IMR-90 (cell line): Measurements from ENCODE around the gene SLC22A2. TPM values are rescaled to one million over a fixed set of nuclear protein-coding genes. Genes with fewer than 3 reads are reported as not detected.

Source experiments
- ATAC-seq: fragments of 200-7000 bp; cut with Tn5 transposase; 2 replicates; pipeline ENCODE4 v1.9.1; 2020; ENCODE audit warnings: low read depth, mild to moderate bottlenecking, moderate library complexity
- BruUV-seq: library from RNA; stranded (reverse); fragments of 400-500 nt; replicated peaks from 2 replicates; lab custom pipeline; 2021; lab: Mats Ljungman, UMichigan
- CTCF ChIA-PET: fragments of 300-600 bp; formaldehyde crosslinking; extraction: SDS; loops from one replicate; lab custom pipeline; 2021; ENCODE audit warnings: antibody characterized with exemption; lab: Yijun Ruan, JAX
- POLR2A ChIA-PET: fragments of 300-600 bp; sonication (Branson Sonifier 250); formaldehyde crosslinking; loops from one replicate; lab custom pipeline; 2022; ENCODE audit warnings: antibody characterized with exemption; ENCODE audit not compliant: unreplicated experiment; lab: Charles Lee
- DNase-seq: peaks from one replicate; pipeline ENCODE4 v3.0.0; 2013
- H2AFZ ChIP-seq: replicated peaks from 2 replicates; pipeline ENCODE3; 2013; ENCODE audit warnings: low read length, mild to moderate bottlenecking; ENCODE audit not compliant: poor library complexity
- H2AK5ac ChIP-seq: 2 replicates; pipeline ENCODE4 v1.6.1; 2013; ENCODE audit warnings: low read depth, low read length, inconsistent platforms
- H2AK9ac ChIP-seq: replicated peaks from 2 replicates; pipeline ENCODE3; 2013; ENCODE audit warnings: mild to moderate bottlenecking, low read depth, low read length, moderate library complexity; ENCODE audit not compliant: poor library complexity
- H2BK120ac ChIP-seq: 2 replicates; pipeline ENCODE4 v1.6.1; 2013; ENCODE audit warnings: low read depth, low read length, inconsistent platforms
- H2BK15ac ChIP-seq: 3 replicates; pipeline ENCODE4 v1.6.1; 2013; ENCODE audit warnings: low read depth, low read length, inconsistent platforms
- H2BK20ac ChIP-seq: 2 replicates; pipeline ENCODE4 v1.6.1; 2013; ENCODE audit warnings: low read depth, mild to moderate bottlenecking, inconsistent platforms, low read length, moderate library complexity
- H2BK5ac ChIP-seq: 2 replicates; pipeline ENCODE4 v1.6.1; 2013; ENCODE audit warnings: mild to moderate bottlenecking, low read depth, low read length, inconsistent platforms; ENCODE audit not compliant: poor library complexity, severe bottlenecking
- H3K14ac ChIP-seq: replicated peaks from 2 replicates; pipeline ENCODE4 v1.6.1; 2013; ENCODE audit warnings: low read depth, low read length, inconsistent platforms
- H3K18ac ChIP-seq: 2 replicates; pipeline ENCODE4 v1.6.1; 2013; ENCODE audit warnings: low read depth, low read length, control low read depth
- H3K23ac ChIP-seq: 2 replicates; pipeline ENCODE4 v1.6.1; 2013; ENCODE audit warnings: low read depth, low read length, inconsistent platforms
- H3K27ac ChIP-seq: 2 replicates; pipeline ENCODE4 v1.5.1; 2013; ENCODE audit warnings: mild to moderate bottlenecking, control low read depth, low read length; ENCODE audit not compliant: insufficient read depth
- H3K27me3 ChIP-seq: 2 replicates; pipeline ENCODE4 v1.6.1; 2013; ENCODE audit warnings: low read length; ENCODE audit not compliant: control insufficient read depth, insufficient read depth
- H3K36me3 ChIP-seq: 2 replicates; pipeline ENCODE4 v1.6.1; 2013; ENCODE audit warnings: low read length, mixed read lengths; ENCODE audit not compliant: control insufficient read depth, insufficient read depth
- H3K4ac ChIP-seq: 2 replicates; pipeline ENCODE4 v1.6.1; 2013; ENCODE audit warnings: low read depth, low read length, inconsistent platforms
- H3K4me1 ChIP-seq: 2 replicates; pipeline ENCODE4 v1.6.1; 2013; ENCODE audit warnings: low read length, mixed read lengths; ENCODE audit not compliant: control insufficient read depth, insufficient read depth
- H3K4me2 ChIP-seq: 2 replicates; pipeline ENCODE4 v1.6.1; 2013; ENCODE audit warnings: low read depth, mild to moderate bottlenecking, control low read depth, low read length, moderate library complexity
- H3K4me3 ChIP-seq: 2 replicates; pipeline ENCODE4 v1.5.1; 2013; ENCODE audit warnings: low read depth, mild to moderate bottlenecking, control low read depth, low read length, moderate library complexity; ENCODE audit not compliant: insufficient read depth
- H3K56ac ChIP-seq: 2 replicates; pipeline ENCODE4 v1.6.1; 2013; ENCODE audit warnings: low read length, inconsistent platforms; ENCODE audit not compliant: insufficient read depth; ENCODE audit errors: extremely low read depth
- H3K79me1 ChIP-seq, 2 experiments: 2 replicates each; pipeline ENCODE4 v1.6.1; 2013; ENCODE audit warnings: low read length in 2 of 2, inconsistent platforms in 1 of 2, low read depth in 1 of 2
- H3K9ac ChIP-seq: 2 replicates; pipeline ENCODE4 v1.6.1; 2013; ENCODE audit warnings: low read depth, low read length, control low read depth
- H3K9me1 ChIP-seq: 2 replicates; pipeline ENCODE4 v1.6.1; 2013; ENCODE audit warnings: low read length, inconsistent platforms; ENCODE audit not compliant: insufficient read depth
- H3K9me3 ChIP-seq: 2 replicates; pipeline ENCODE4 v1.6.1; 2013; ENCODE audit warnings: low read length; ENCODE audit not compliant: control insufficient read depth, insufficient read depth
- H4K20me1 ChIP-seq: 2 replicates; pipeline ENCODE4 v1.6.1; 2013; ENCODE audit warnings: low read length, inconsistent platforms; ENCODE audit not compliant: insufficient read depth
- H4K5ac ChIP-seq: 2 replicates; pipeline ENCODE4 v1.6.1; 2013; ENCODE audit warnings: mild to moderate bottlenecking, low read depth, low read length, control low read depth
- H4K8ac ChIP-seq, 2 experiments: 2 replicates each; pipeline ENCODE4 v1.6.1; 2013; ENCODE audit warnings: low read depth in 2 of 2, low read length in 2 of 2, control low read depth in 1 of 2, inconsistent platforms in 1 of 2
- H4K91ac ChIP-seq: 2 replicates; pipeline ENCODE4 v1.6.1; 2013; ENCODE audit warnings: low read depth, low read length, inconsistent platforms; ENCODE audit not compliant: insufficient read depth
- BHLHE40 ChIP-seq: fragments of 150-350 bp; IDR thresholded peaks from 2 replicates; pipeline ENCODE4 v1.6.1; 2016; ENCODE audit warnings: mild to moderate bottlenecking, low read depth, low read length
- CEBPB ChIP-seq: IDR thresholded peaks from 2 replicates; pipeline ENCODE4 v1.6.1; 2012; ENCODE audit warnings: low read depth, low read length, improper control_type of control experiment
- CHD1 ChIP-seq: IDR thresholded peaks from 2 replicates; pipeline ENCODE4 v1.6.1; 2012; ENCODE audit warnings: low read depth, low read length, improper control_type of control experiment
- CTCF ChIP-seq: conservative IDR thresholded peaks from 2 replicates; pipeline ENCODE4 v1.5.1; 2012; ENCODE audit warnings: mild to moderate bottlenecking, low read depth, low read length, improper control_type of control experiment
- ELK1 ChIP-seq: fragments of 150-350 bp; IDR thresholded peaks from 2 replicates; pipeline ENCODE4 v1.6.1; 2016; ENCODE audit warnings: low read depth, mild to moderate bottlenecking, low read length, moderate library complexity, borderline replicate concordance
- MAFK ChIP-seq: IDR thresholded peaks from 2 replicates; pipeline ENCODE4 v1.6.1; 2012; ENCODE audit warnings: low read depth, low read length, improper control_type of control experiment
- MAZ ChIP-seq: IDR thresholded peaks from 2 replicates; pipeline ENCODE4 v1.6.1; 2012; ENCODE audit warnings: low read depth, mild to moderate bottlenecking, low read length, improper control_type of control experiment, moderate library complexity, borderline replicate concordance
- MXI1 ChIP-seq: IDR thresholded peaks from 2 replicates; pipeline ENCODE4 v1.6.1; 2012; ENCODE audit warnings: low read depth, mild to moderate bottlenecking, low read length, moderate library complexity, borderline replicate concordance
- NFE2L2 ChIP-seq: fragments of 150-350 bp; IDR thresholded peaks from 2 replicates; pipeline ENCODE4 v1.6.1; 2016; ENCODE audit warnings: low read depth, mild to moderate bottlenecking, low read length
- POLR2A ChIP-seq: IDR thresholded peaks from 2 replicates; pipeline ENCODE4 v1.6.1; 2012; ENCODE audit warnings: mild to moderate bottlenecking, low read depth, low read length
- RAD21 ChIP-seq: IDR thresholded peaks from 2 replicates; pipeline ENCODE4 v1.6.1; 2012; ENCODE audit warnings: low read length, improper control_type of control experiment
- RCOR1 ChIP-seq: IDR thresholded peaks from 2 replicates; pipeline ENCODE4 v1.6.1; 2012; ENCODE audit warnings: mild to moderate bottlenecking, low read length, improper control_type of control experiment; ENCODE audit not compliant: insufficient replicate concordance
- RFX5 ChIP-seq: IDR thresholded peaks from 2 replicates; pipeline ENCODE4 v1.8.0; 2012; ENCODE audit warnings: low read depth, mild to moderate bottlenecking, low read length, moderate library complexity
- SMC3 ChIP-seq: fragments of 150-350 bp; IDR thresholded peaks from 2 replicates; pipeline ENCODE4 v1.6.1; 2016; ENCODE audit warnings: low read depth, mild to moderate bottlenecking, antibody characterized with exemption, low read length, moderate library complexity
- USF2 ChIP-seq: fragments of 150-350 bp; IDR thresholded peaks from 2 replicates; pipeline ENCODE4 v1.6.1; 2017; ENCODE audit warnings: mild to moderate bottlenecking, antibody characterized with exemption, low read length, low read depth
- WGBS, 2 experiments: methylation state at CpG; one replicate each; pipeline versions ENCODE4 v1.1.5 to v1.1.7; 2013; ENCODE audit warnings: missing lambda C conversion rate in 2 of 2; ENCODE audit not compliant: insufficient read length in 1 of 2; ENCODE audit errors: extremely low coverage in 2 of 2; 5-methylcytosine and 5-hydroxymethylcytosine counted together
- dilution Hi-C: fragments of 300-500 bp; cut with HindIII; formaldehyde crosslinking; loops from one replicate; pipeline ENCODE4 v1.14.3; 2018; ENCODE audit warnings: low sequenced_read_pairs; ENCODE audit not compliant: unreplicated experiment
- in situ Hi-C: fragments of 300-500 bp; cut with MboI; formaldehyde crosslinking; loops from 3 replicates; pipeline ENCODE4 v1.14.3; 2019; ENCODE audit warnings: low sequenced_read_pairs, inconsistent platforms, mixed read lengths
- intact Hi-C: fragments of 100-400 bp; cut with micrococcal nuclease; formaldehyde crosslinking; loops from 2 replicates; pipeline ENCODE4 v1.10.0; 2022
- polyA plus RNA-seq, 3 experiments: library from polyadenylated mRNA; depleted of rRNA; stranded (reverse); fragments of >200 nt; gene quantifications; 2 replicates each; pipeline ENCODE4 v1.2.3, GENCODE V29; 2012; ENCODE audit warnings: low replicate concordance in 1 of 3
- total RNA-seq: library from RNA; depleted of rRNA; stranded (reverse); fragments of >200 nt; gene quantifications from 2 replicates; pipeline ENCODE4 v1.2.3, GENCODE V29; 2012

The SLC22A2 gene
- total and polyA plus RNA-seq, 2 of the 4 experiments (the other 2 are of a cell fraction) = not detected

- Histone ChIP-seq H3K9ac (no peak overlapping the region), H3K56ac (no peak overlapping the region), H3K4me1 (no peaks in the 10 kb centered on the region), H3K9me1 (no peaks in the 10 kb centered on the region), H3K14ac (no peak overlapping the region), H4K8ac (no peak overlapping the region), H2AK9ac (no peak overlapping the region), H3K4ac (no peak overlapping the region), H3K23ac (no peak overlapping the region), H2BK20ac (no peak overlapping the region), H3K79me1 (no peaks in the 10 kb centered on the region), H2BK15ac (no peak overlapping the region), H3K27me3 (no peaks in the 10 kb centered on the region), H3K4me2 (no peak overlapping the region), H3K18ac (no peak overlapping the region), H4K20me1 (no peaks in the 10 kb centered on the region), H2AK5ac (no peak overlapping the region), H2BK5ac (no peak overlapping the region), H3K4me3 (no peak overlapping the region), H2BK120ac (no peak overlapping the region), H2AFZ (no peak overlapping the region), H3K36me3 (no peaks in the 10 kb centered on the region), H4K91ac (no peak overlapping the region), H3K27ac (no peak overlapping the region), H4K5ac (no peak overlapping the region), H3K9me3 (peaks cover 18% of the 10 kb centered on the region)
- intact Hi-C loops = no loop called here
- DNase-seq = no peak
- TF ChIP-seq RAD21 (no peak), MAFK (no peak), NFE2L2 (no peak), CEBPB (no peak), POLR2A (no peak), CHD1 (no peak), MAZ (no peak), RCOR1 (no peak), CTCF (no peak), MXI1 (no peak), BHLHE40 (no peak), SMC3 (no peak), RFX5 (no peak), ELK1 (no peak), USF2 (no peak)
- WGBS, 2 experiments = no CpG with 5 or more reads among the region's 4 CpGs
- POLR2A ChIA-PET = no interaction called here
- ATAC-seq = no peak
- dilution Hi-C loops = no loop called here
- BruUV-seq = no TSS peak
- CTCF ChIA-PET = no interaction called here
- in situ Hi-C loops = no loop called here
Measured at GRCh38 chr6:160301339-160301738, 42.7 kb upstream of the SLC22A2 start.
